ENCODE measurements around the gene LPAR1. TPM values are rescaled to one million over a fixed set of nuclear protein-coding genes. Genes with fewer than 3 reads are reported as not detected.
"Not testable (repeated sequence)": the region's sequence is repeated elsewhere in the genome, so short reads cannot be mapped to it uniquely, and the experiment has no call there.

The LPAR1 gene
- total RNA-seq, 1 experiment from 2014 or later: 14.8 TPM

DNA sequence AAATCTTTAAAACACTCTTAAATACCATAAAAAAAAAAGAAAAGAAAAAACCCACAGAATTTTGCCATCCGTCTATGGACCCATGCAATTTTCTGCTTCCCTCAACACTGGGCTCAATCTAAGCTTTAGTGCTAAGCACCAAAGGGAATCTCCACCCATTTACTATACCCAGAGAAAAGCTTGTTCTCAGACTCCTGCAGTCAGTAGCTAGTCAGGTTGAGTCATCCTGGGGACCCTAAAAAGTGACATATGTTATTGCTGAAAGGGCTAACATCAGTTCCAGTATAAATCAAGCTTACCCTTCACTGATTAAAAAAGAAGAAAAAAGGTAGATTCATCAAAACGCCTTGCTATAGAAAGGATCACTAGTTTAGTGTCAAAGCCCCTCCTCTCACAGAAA lies 192.1 kb downstream of the LPAR1 start:
- no peak overlapping the region for H3K27ac ChIP-seq
- H3K9me3 ChIP-seq (replicated peaks): peaks cover 3% of the 10 kb centered on the region
- DNase-seq: no peak
- H3K4me3 ChIP-seq: no peak overlapping the region
- H3K27me3 ChIP-seq: no peaks in the 10 kb centered on the region
- H3K36me3 ChIP-seq: no peaks in the 10 kb centered on the region
- peaks cover 4% of the 10 kb centered on the region for H3K4me1 ChIP-seq

DNA sequence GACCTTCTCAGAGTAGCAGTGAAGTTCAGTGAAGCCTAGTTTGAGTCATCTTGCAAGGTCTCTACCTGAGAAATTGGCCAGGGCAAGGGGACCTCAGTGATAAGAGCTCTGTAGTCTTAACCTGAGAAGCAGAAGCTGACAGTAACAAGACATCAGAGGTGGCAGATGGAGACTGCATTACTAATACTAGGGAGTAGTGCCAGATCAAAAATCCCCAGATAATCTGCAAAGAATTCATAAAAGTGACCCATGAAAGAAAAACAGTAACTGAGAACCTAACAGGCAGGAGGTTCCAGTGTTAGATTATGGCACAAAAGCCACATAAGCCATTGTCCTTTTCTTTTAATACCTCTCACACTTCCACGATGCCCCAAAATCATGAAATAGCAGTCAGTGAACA lies 194.1 kb downstream of the LPAR1 start:
- Histone ChIP-seq H3K4me3 (no peak overlapping the region), H3K4me1 (peaks cover 4% of the 10 kb centered on the region)
- DNase-seq: no peak

DNA sequence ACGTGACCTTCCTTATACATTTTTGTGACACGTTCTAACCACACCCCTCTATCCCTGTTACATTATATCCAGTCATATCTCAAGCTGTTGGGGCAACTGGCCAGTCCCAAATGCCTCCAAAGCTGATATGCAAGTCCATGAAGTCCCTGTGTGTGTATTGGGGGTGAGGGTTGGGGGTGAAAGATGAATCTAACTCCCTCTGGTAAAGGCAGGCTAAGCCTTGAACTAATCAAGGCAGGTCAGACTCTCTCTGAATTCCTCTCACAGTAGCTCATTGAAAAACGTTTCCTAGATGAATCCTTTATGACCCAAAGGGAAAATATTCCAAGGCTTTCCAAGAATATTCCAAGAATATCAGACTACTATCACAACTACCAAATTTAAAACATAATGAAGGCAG lies 195.3 kb downstream of the LPAR1 start:
- Histone ChIP-seq H3K36me3 (no peaks in the 10 kb centered on the region), H3K27me3 (no peaks in the 10 kb centered on the region), H3K4me3 (no peak overlapping the region), H3K4me1 (peaks cover 4% of the 10 kb centered on the region), H3K9me3 (replicated peaks) (peaks cover 3% of the 10 kb centered on the region), H3K27ac (no peak overlapping the region)
- no peak for DNase-seq

More for the DNA sequence above, 194.1 kb downstream of the LPAR1 start:
- Histone ChIP-seq H3K27me3 (no peaks in the 10 kb centered on the region), H3K9me3 (replicated peaks) (peaks cover 3% of the 10 kb centered on the region; the same call in 1 of the 2 replicates), H3K36me3 (no peaks in the 10 kb centered on the region), H3K27ac (no peak overlapping the region)

DNA sequence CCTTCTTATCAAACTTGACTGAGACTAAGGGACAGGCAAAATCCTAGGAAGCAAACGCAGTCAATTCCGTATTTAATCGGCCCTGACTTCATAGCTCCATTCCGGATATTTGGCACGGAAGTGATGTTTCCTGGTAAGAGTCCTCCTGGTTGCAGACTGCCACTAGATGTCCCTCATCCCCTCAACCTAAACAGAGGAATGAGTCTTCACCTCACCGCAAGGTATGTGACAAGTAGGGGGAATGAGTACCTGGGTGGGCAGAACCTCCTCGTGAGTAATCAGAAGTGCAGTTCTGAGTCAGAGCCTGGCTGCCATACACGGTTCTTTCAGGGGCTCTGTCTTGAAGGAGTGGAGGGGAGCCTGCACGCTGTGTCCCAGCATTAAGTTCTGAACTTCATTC lies 196.1 kb downstream of the LPAR1 start:
- H3K4me1 ChIP-seq: peaks cover 4% of the 10 kb centered on the region
- H3K27ac ChIP-seq: no peak overlapping the region
- H3K27me3 ChIP-seq: no peaks in the 10 kb centered on the region
- H3K36me3 ChIP-seq: no peaks in the 10 kb centered on the region
- no peak for DNase-seq
- peaks cover 3% of the 10 kb centered on the region for H3K9me3 ChIP-seq (replicated peaks)
- H3K4me3 ChIP-seq: no peak overlapping the region

DNA sequence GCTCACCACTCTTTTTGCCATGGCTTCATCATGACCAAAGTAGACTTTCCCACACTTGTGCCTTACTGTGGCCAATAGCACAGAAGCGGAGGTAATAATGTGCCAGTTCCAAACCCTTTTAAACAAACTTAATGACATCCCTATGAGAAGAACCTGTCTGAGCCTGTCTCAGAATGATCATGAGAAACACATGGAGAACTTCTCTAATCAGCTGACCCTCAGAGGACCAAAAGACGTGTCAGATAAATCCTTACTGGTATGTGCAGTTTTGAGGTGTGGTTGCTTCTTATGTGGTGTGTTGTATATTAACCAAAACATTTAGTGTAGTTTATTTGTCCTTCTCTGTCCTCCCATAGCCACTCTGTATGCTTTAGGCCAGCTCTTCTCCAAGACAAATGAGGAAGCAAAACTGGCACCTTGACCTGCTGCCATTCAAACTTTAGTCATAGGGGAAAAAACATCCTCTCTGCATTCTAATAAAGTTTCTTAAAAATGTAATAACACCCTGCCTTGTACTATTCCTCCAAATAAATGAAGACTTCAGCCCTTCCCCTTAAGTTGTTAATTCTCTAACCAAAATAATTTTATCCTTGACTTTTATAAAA lies 200.8 kb downstream of the LPAR1 start:
- H3K4me3 ChIP-seq: no peak overlapping the region
- no peak for DNase-seq
- H3K9me3 ChIP-seq (replicated peaks): no peaks in the 10 kb centered on the region; the same call in 1 of the 2 replicates
- no peaks in the 10 kb centered on the region for H3K27me3 ChIP-seq
- no peak overlapping the region for H3K27ac ChIP-seq
- H3K36me3 ChIP-seq: no peaks in the 10 kb centered on the region
- H3K4me1 ChIP-seq: peaks cover 22% of the 10 kb centered on the region

DNA sequence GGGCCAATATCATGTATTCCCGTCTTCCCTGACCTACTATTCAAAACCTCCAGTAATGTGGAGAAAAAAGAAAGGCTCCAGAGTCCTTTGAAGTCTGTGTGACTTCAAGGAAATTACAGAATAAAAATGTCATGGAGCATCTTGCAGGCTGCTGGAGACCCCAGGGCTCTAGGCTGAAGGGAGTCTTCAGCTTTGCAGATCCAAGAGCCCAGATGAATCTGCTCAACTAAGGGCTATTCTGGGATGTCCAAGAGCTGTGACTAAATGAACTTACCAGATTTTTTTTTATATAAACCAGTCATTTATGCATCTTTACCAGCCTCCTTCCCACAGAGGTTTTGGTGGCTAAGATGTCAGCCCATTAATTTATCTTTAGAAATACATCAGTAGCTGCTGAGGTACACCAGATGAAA lies 202.4 kb downstream of the LPAR1 start:
- no peak overlapping the region for H3K4me3 ChIP-seq

DNA sequence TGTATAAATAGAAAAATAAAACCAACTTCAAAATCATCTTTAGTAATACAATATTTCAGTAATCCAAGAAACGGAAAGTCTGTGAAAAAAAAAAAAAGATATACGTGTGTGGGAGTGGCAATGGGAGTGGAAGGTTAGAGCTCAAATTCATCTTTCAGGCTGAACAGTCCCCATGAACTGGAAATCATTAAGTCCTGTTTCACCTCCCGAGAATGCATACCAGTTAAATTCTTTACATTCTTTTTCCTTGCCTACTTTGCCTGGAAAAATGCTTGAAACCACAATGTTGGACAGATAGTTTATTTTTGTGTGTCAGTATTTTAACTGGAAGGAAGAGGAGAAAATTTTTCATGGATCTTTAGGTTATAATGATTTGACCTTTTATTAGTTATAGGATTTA lies 202.9 kb downstream of the LPAR1 start:
- peak; percentile 45 to 71 for DNase-seq
- H3K27me3 ChIP-seq: no peaks in the 10 kb centered on the region
- peak overlapping the region; percentile 15; the same call in 1 of the 2 replicates for H3K4me3 ChIP-seq
- peak overlapping the region; percentile 69 for H3K27ac ChIP-seq
- no peaks in the 10 kb centered on the region; the same call in 1 of the 2 replicates for H3K9me3 ChIP-seq (replicated peaks)
- no peaks in the 10 kb centered on the region for H3K36me3 ChIP-seq
- peaks cover 22% of the 10 kb centered on the region for H3K4me1 ChIP-seq

More for the DNA sequence above, 202.4 kb downstream of the LPAR1 start:
- no peaks in the 10 kb centered on the region; the same call in 1 of the 2 replicates for H3K9me3 ChIP-seq (replicated peaks)
- no peaks in the 10 kb centered on the region for H3K27me3 ChIP-seq
- DNase-seq: no peak
- peak overlapping the region; percentile 69 for H3K27ac ChIP-seq
- peaks cover 22% of the 10 kb centered on the region for H3K4me1 ChIP-seq
- no peaks in the 10 kb centered on the region for H3K36me3 ChIP-seq

DNA sequence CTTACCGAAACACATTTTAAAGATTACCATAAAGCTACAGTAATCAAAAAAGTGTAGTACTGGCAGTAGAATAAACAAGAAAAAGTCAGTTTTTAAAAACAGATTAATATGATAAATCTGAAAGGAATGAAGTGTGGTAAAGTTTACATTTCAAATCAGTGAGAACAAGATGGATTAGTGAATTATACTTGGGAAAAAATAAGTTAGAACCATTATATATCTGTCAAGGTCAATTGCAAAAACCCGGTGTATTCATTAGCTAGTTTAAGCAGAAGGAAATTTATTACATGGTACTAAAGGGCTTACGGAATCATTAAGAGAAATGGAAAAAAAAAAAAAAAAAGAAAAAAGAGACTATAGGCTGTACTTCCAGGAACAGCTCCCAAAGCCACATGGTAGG lies 205.3 kb downstream of the LPAR1 start:
- H3K27ac ChIP-seq: no peak overlapping the region
- no peaks in the 10 kb centered on the region for H3K36me3 ChIP-seq
- H3K27me3 ChIP-seq: no peaks in the 10 kb centered on the region
- H3K4me1 ChIP-seq: peaks cover 22% of the 10 kb centered on the region
- no peak for DNase-seq
- no peaks in the 10 kb centered on the region for H3K9me3 ChIP-seq (replicated peaks)
- H3K4me3 ChIP-seq: no peak overlapping the region

DNA sequence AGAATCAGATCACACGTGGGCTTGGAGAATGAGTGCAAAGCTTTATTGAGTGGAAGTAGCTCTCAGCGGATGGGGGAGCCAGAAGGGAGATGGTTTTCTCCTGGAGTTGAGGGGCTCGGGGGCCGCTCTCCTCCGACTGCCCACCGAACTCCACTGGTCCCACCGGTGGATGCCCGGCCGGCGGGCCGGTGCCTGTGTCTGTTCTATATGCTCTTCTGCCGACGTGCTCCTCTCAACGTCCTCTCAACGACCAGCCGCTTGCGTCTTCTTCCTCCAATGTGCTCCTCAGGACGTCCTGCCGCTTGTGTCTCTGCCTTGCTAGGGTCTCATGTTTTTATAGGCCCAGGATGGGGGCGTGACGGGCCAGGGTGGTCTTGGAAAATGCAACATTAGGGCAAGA lies 207.8 kb downstream of the LPAR1 start:
- Histone ChIP-seq H3K4me3 (no peak overlapping the region), H3K27ac (no peak overlapping the region), H3K4me1 (peaks cover 10% of the 10 kb centered on the region), H3K36me3 (no peaks in the 10 kb centered on the region), H3K27me3 (no peaks in the 10 kb centered on the region), H3K9me3 (replicated peaks) (no peaks in the 10 kb centered on the region)
- no peak for DNase-seq

DNA sequence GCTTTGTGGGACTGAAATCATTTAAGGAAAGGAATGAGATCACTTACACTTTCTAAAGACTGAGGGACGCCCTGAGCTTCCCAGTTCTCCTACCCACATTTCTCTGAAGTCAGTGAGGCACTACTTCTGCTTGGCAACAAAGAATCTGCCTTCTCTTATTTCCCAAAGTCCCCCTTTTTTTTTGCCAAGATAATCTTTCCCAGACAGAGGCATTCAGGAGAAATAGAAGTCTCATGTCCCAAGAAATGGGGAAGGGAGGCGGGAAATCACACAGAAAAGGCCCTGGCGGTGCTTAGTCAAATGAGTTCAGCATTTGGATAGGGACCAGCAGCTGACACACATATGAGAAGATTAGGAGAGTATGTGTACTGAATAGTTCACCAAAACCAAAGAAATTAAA lies 210.0 kb downstream of the LPAR1 start:
- Histone ChIP-seq H3K4me3 (no peak overlapping the region), H3K4me1 (no peaks in the 10 kb centered on the region), H3K27ac (no peak overlapping the region), H3K27me3 (no peaks in the 10 kb centered on the region), H3K9me3 (replicated peaks) (0 out of 2 replicates have a peak, but pooled peaks cover 4% of the 10 kb centered on the region), H3K36me3 (no peaks in the 10 kb centered on the region)
- peak in 1 of 2 experiments; percentile 23 for DNase-seq

DNA sequence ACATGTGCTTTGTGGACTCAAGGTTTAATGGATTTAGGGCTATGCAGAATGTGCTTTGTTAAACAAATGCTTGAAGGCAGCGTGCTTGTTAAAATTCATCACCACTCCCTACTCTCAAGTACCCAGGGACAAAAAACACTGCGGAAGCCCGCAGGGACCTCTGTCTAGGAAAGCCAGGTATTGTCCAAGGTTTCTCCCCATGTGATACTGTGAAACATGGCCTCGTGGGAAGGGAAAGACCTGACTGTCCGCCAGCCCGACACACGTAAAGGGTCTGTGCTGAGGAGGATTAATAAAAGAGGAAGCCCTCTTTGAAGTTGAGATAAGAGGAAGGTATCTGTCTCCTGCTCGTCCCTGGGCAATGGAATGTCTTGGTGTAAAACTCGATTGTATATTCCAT lies 211.9 kb downstream of the LPAR1 start:
- not testable (repeated sequence) for H3K9me3 ChIP-seq (replicated peaks); H3K4me1 ChIP-seq; H3K36me3 ChIP-seq; DNase-seq; H3K27me3 ChIP-seq; H3K4me3 ChIP-seq; H3K27ac ChIP-seq

DNA sequence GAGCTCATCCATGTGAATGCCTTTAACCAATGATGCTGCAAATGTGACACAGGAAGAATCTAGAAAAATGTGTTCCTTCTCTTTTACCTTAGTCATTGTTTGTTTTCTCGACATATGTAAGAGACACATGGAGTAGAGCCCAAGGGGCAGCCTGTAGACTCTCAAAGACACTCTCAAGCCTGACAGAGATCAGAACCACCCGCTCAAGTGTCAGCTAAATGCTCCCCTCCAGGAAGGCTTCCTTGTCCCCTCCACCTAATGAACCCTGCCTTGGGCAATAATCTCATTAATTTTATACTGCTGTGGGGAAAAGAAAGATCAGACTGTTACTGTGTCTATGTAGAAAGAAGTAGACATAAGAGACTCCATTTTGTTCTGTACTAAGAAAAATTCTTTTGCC lies 212.3 kb downstream of the LPAR1 start:
- H3K27me3 ChIP-seq: no peaks in the 10 kb centered on the region
- H3K4me3 ChIP-seq: no peak overlapping the region
- no peak overlapping the region for H3K27ac ChIP-seq
- 0 out of 2 replicates have a peak, but pooled peaks cover 4% of the 10 kb centered on the region for H3K9me3 ChIP-seq (replicated peaks)
- no peak for DNase-seq
- H3K4me1 ChIP-seq: no peaks in the 10 kb centered on the region
- H3K36me3 ChIP-seq: no peaks in the 10 kb centered on the region

DNA sequence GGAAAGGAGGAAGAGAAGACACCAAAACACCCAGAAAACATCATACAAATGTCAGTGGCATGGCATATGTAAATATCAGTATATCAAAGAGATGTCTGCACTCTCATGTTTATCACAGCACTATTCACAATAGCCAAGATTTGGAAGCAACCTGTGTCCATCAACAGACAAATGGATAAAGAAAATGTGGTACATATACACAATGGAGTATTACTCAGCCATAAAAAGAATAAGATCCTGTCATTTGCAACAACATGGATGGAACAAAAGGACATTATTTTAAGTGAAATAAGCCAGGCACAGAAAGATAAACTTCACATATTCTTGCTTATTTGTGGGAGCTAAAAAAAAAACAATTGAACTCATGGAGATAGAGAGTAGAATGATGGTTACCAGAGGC lies 213.1 kb downstream of the LPAR1 start:
- not testable (repeated sequence) for H3K4me1 ChIP-seq; H3K27ac ChIP-seq; H3K4me3 ChIP-seq; H3K9me3 ChIP-seq (replicated peaks); H3K36me3 ChIP-seq; DNase-seq; H3K27me3 ChIP-seq
